BJ (cell line): ENCODE measurements around the gene MYBL2. TPM values are rescaled to one million over a fixed set of nuclear protein-coding genes. Genes with fewer than 3 reads are reported as not detected.
A peak's percentile ranks its signal among the peaks of the same experiment; 100 is the strongest.

Experiments used
- CTCF ChIA-PET: fragments of 350-600 bp; formaldehyde crosslinking; extraction: SDS; loops from one replicate; lab custom pipeline; 2021; ENCODE audit warnings: antibody characterized with exemption, inconsistent platforms; lab: Yijun Ruan, JAX
- POLR2A ChIA-PET: fragments of 300-600 bp; sonication (Branson Sonifier 250); formaldehyde crosslinking; extraction: SDS; loops from one replicate; lab custom pipeline; 2021; ENCODE audit warnings: antibody characterized with exemption; lab: Charles Lee
- DNase-seq: peaks from one replicate; pipeline ENCODE4 v3.0.0-alpha.2; 2011; ENCODE audit warnings: low read depth
- H3K27me3 ChIP-seq: 2 replicates; pipeline ENCODE4 v1.6.0; 2011; ENCODE audit warnings: low read length; ENCODE audit not compliant: control insufficient read depth, insufficient read depth
- H3K36me3 ChIP-seq: 2 replicates; pipeline ENCODE4 v1.5.1; 2011; ENCODE audit warnings: low read length; ENCODE audit not compliant: control insufficient read depth, insufficient read depth
- H3K4me3 ChIP-seq: 2 replicates; pipeline ENCODE4 v1.5.1; 2011; ENCODE audit warnings: low read depth, mild to moderate bottlenecking, control low read depth, low read length
- polyA plus RNA-seq: library from polyadenylated mRNA; depleted of rRNA; stranded (reverse); fragments of >200 nt; gene quantifications from 2 replicates; pipeline ENCODE4 v1.2.3, GENCODE V29; 2011
- TF ChIP-seq, protein P1 (sequence below): IDR thresholded peaks from 2 replicates; pipeline ENCODE4 v1.5.1; 2011; ENCODE audit warnings: low read depth, mild to moderate bottlenecking, control low read depth, inconsistent platforms, low read length, moderate library complexity; ENCODE audit not compliant: insufficient read depth

MYBL2 gene
- polyA plus RNA-seq, 1 experiment = 9.8 TPM

DNA sequence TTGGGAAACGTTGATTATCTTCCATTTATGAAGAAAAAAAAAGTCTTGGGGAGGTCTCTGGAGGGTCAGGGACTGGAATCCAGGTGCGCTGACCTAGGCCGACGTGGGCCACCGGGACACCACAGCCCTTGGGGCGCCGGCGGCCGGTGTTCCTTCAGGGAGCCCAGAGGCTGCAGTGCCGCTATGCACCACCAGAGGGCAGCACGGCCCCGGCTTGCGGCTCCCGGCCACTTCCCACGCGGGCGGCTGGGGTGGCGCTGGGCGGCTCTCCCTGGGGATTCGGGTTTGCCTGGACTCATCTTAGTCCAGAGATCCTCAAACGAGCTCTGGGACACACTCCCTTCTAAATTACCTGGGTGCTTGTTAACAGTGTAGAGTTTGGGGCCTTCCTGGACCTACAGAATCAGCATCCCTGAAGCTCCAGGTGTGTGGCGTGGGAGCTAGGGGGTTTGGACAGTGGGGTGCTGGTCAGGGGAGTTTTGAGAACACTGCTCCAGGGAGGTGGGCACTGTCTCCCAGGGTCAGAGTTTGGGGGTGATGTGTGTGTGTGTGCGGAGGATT is 82.9 kb downstream of the MYBL2 start:
- Histone ChIP-seq H3K36me3 (no peaks in the 10 kb centered on the region), H3K27me3 (no peaks in the 10 kb centered on the region), H3K4me3 (no peak overlapping the region)
- DNase-seq = no peak
- TF ChIP-seq, protein P1, sequence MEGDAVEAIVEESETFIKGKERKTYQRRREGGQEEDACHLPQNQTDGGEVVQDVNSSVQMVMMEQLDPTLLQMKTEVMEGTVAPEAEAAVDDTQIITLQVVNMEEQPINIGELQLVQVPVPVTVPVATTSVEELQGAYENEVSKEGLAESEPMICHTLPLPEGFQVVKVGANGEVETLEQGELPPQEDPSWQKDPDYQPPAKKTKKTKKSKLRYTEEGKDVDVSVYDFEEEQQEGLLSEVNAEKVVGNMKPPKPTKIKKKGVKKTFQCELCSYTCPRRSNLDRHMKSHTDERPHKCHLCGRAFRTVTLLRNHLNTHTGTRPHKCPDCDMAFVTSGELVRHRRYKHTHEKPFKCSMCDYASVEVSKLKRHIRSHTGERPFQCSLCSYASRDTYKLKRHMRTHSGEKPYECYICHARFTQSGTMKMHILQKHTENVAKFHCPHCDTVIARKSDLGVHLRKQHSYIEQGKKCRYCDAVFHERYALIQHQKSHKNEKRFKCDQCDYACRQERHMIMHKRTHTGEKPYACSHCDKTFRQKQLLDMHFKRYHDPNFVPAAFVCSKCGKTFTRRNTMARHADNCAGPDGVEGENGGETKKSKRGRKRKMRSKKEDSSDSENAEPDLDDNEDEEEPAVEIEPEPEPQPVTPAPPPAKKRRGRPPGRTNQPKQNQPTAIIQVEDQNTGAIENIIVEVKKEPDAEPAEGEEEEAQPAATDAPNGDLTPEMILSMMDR = peak; percentile 98
- POLR2A ChIA-PET = no interaction called here
- CTCF ChIA-PET = interaction anchor here (0.5 to 6.3 kb wide), 38 partner anchors 8 to 446 kb away, joined by 3 to 140 read pairs (median 3); no protein-coding TSS in a partner anchor

DNA sequence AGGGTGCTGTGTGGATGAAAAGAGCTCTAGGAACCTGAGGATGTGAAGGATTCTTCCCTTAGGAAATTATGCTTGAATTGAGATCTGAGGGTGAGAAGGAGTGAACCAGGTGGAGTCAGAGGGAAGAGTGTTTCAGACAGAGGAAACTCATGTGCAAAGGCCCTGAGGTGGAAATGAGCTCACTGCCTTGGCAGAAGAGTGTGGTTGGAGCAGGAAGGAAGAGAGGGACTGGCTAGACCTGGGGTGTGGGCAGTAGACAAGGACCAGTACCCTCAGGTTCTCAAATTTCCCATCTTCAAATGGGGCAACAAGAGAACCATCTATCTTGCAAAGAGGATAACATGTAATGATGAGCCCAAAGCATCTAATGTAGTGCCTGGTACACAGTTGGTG is 83.9 kb downstream of the MYBL2 start:
- no peaks in the 10 kb centered on the region for H3K27me3 ChIP-seq
- POLR2A ChIA-PET = no interaction called here
- H3K4me3 ChIP-seq = no peak overlapping the region
- no peak for DNase-seq
- CTCF ChIA-PET = interaction anchor here (0.6 to 6.3 kb wide), 17 partner anchors 12 to 359 kb away, joined by 3 to 140 read pairs (median 8); no protein-coding TSS in a partner anchor
- no peaks in the 10 kb centered on the region for H3K36me3 ChIP-seq
- TF ChIP-seq, protein P1 = no peak

DNA sequence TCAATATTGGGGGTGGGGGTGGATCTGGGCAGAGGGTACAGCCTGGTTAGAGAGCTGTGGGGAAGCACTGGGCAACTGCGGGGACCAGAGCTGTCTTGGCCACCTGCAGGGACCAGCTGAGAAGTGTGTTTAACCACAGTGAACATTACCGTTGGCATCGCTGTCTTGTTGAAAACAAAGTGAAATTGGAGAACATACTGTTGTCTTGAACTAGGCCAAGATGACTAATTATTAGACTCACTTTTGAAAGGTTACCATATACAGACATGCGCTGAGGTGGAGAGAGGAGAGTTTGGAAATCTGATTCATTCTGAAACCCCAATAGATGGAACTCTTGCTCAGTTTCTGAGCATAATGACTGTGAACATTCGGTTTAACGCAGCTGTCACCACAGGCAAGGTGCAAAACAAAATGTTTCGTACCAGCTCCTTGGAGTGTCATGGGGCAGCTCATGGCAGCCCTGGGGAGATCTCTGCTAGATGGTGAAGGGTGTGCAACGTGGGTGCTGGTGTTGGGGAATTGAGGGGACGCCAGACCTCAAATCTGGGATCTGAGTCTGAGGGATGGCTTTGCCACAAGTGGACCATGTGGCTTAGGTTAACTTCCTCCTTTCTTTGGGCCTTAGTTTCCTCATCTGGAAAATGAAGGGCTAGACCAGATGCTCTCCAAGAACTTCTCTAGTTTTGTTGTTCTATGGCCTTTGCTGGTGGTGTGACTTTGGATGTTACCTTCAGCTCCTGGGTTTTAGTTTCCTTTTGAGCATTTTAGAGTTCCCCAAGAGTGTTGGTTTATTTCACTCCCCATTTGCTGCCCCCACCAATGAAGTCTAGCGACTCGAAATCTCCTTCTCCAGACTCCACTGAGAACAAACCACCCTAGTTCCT is 84.5 kb downstream of the MYBL2 start:
- peak; percentile 29 for DNase-seq
- TF ChIP-seq, protein P1 = no peak
- POLR2A ChIA-PET = no interaction called here
- H3K36me3 ChIP-seq = no peaks in the 10 kb centered on the region
- no peaks in the 10 kb centered on the region for H3K27me3 ChIP-seq
- CTCF ChIA-PET = interaction anchor here (0.6 to 6.3 kb wide), 13 partner anchors 16 to 348 kb away, joined by 3 to 140 read pairs (median 10); no protein-coding TSS in a partner anchor
- no peak overlapping the region for H3K4me3 ChIP-seq

DNA sequence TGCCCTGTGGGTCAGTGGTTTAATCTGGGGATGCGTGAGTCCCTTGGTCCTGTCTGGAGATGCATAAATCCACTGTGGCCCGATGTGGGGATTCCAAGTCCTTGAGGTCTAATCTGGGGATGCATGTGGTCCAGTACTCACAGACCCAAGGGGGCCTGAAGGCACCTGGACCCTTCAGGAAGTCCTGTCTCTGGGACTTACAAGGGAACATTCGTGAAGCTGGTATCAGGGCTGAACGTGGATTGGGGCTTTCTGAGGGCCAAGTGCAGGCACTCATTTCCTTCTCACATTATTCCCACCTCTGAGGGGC is 85.1 kb downstream of the MYBL2 start:
- CTCF ChIA-PET = interaction anchor here (0.9 to 6.3 kb wide), 4 partner anchors 16 to 328 kb away, joined by 3 to 140 read pairs (median 22); no protein-coding TSS in a partner anchor
- POLR2A ChIA-PET = no interaction called here
- TF ChIP-seq, protein P1 = no peak
- no peaks in the 10 kb centered on the region for H3K27me3 ChIP-seq
- no peaks in the 10 kb centered on the region for H3K36me3 ChIP-seq
- no peak for DNase-seq
- no peak overlapping the region for H3K4me3 ChIP-seq
